Astrocyte (in vitro differentiated cells and primary cell): ENCODE data around the gene SH3GL3. TPM values are rescaled to one million over a fixed set of nuclear protein-coding genes. Genes with fewer than 3 reads are reported as not detected.

Experiments used
- DNase-seq: peaks from one replicate; pipeline ENCODE4 v3.0.0-alpha.2; 2010; ENCODE audit warnings: low read depth
- FAIRE-seq: peaks from 2 replicates; lab custom pipeline; 2011; peaks lifted over from hg19 to GRCh38; lab: Jason Lieb, UNC
- H2AFZ ChIP-seq: 2 replicates; pipeline ENCODE4 v1.6.0; 2012; ENCODE audit warnings: low read depth, low read length, inconsistent platforms
- H3K27ac ChIP-seq: 2 replicates; pipeline ENCODE4 v1.5.1; 2011; ENCODE audit warnings: low read depth, low read length, inconsistent platforms
- H3K27me3 ChIP-seq: 2 replicates; pipeline ENCODE4 v1.6.0; 2011; ENCODE audit warnings: low read length, inconsistent platforms; ENCODE audit not compliant: insufficient read depth
- H3K36me3 ChIP-seq: 2 replicates; pipeline ENCODE4 v1.5.1; 2011; ENCODE audit warnings: low read length, inconsistent platforms; ENCODE audit not compliant: insufficient read depth
- H3K4me1 ChIP-seq: 2 replicates; pipeline ENCODE4 v1.5.1; 2011; ENCODE audit warnings: low read length, inconsistent platforms; ENCODE audit not compliant: insufficient read depth
- H3K4me2 ChIP-seq: 2 replicates; pipeline ENCODE4 v1.6.0; 2012; ENCODE audit warnings: low read length, inconsistent platforms
- H3K4me3 ChIP-seq: 2 replicates; pipeline ENCODE4 v1.5.1; 2011; ENCODE audit warnings: low read depth, mild to moderate bottlenecking, low read length, inconsistent platforms; ENCODE audit not compliant: insufficient read depth
- H3K79me2 ChIP-seq: 2 replicates; pipeline ENCODE4 v1.6.0; 2012; ENCODE audit warnings: mild to moderate bottlenecking, low read length, inconsistent platforms; ENCODE audit not compliant: insufficient read depth
- H3K9ac ChIP-seq: 2 replicates; pipeline ENCODE4 v1.6.0; 2012; ENCODE audit warnings: mild to moderate bottlenecking, low read length, inconsistent platforms
- H3K9me3 ChIP-seq: 2 replicates; pipeline ENCODE4 v1.5.1; 2012; ENCODE audit warnings: low read depth, mild to moderate bottlenecking, low read length, inconsistent platforms; ENCODE audit not compliant: insufficient read depth
- H4K20me1 ChIP-seq: 2 replicates; pipeline ENCODE4 v1.6.0; 2012; ENCODE audit warnings: low read length, inconsistent platforms; ENCODE audit not compliant: insufficient read depth
- H3K27ac Mint-ChIP-seq: one replicate; pipeline ENCODE4 v1.8.0; 2021; ENCODE audit warnings: mild to moderate bottlenecking, mixed read lengths; ENCODE audit not compliant: unreplicated experiment
- H3K27me3 Mint-ChIP-seq: one replicate; pipeline ENCODE4 v1.8.0; 2021; ENCODE audit warnings: low read depth, mixed read lengths; ENCODE audit not compliant: unreplicated experiment
- H3K36me3 Mint-ChIP-seq: one replicate; pipeline ENCODE4 v1.8.0; 2021; ENCODE audit warnings: low read depth, mixed read lengths; ENCODE audit not compliant: unreplicated experiment
- H3K4me1 Mint-ChIP-seq: one replicate; pipeline ENCODE4 v1.8.0; 2021; ENCODE audit warnings: low read depth, mixed read lengths; ENCODE audit not compliant: unreplicated experiment
- H3K4me3 Mint-ChIP-seq: one replicate; pipeline ENCODE4 v1.8.0; 2021; ENCODE audit warnings: mild to moderate bottlenecking, moderate library complexity, mixed read lengths; ENCODE audit not compliant: unreplicated experiment
- H3K9me3 Mint-ChIP-seq: one replicate; pipeline ENCODE4 v1.8.0; 2021; ENCODE audit warnings: mild to moderate bottlenecking, mixed read lengths; ENCODE audit not compliant: unreplicated experiment
- EZH2 ChIP-seq: IDR thresholded peaks from 2 replicates; pipeline ENCODE4 v1.6.1; 2012; ENCODE audit warnings: mild to moderate bottlenecking, low read length, inconsistent platforms; ENCODE audit not compliant: insufficient read depth
- total RNA-seq: library from RNA; stranded (reverse); gene quantifications from 2 replicates; pipeline ENCODE4 v1.2.1, GENCODE V29; 2021
- TF ChIP-seq, protein P1 (sequence below): IDR thresholded peaks from 2 replicates; pipeline ENCODE4 v1.5.1; 2011; ENCODE audit warnings: low read depth, mild to moderate bottlenecking, inconsistent platforms, low read length, moderate library complexity; ENCODE audit not compliant: insufficient read depth

The SH3GL3 gene
- total RNA-seq, 1 donor from 2014 or later, result 2.7 TPM

DNA sequence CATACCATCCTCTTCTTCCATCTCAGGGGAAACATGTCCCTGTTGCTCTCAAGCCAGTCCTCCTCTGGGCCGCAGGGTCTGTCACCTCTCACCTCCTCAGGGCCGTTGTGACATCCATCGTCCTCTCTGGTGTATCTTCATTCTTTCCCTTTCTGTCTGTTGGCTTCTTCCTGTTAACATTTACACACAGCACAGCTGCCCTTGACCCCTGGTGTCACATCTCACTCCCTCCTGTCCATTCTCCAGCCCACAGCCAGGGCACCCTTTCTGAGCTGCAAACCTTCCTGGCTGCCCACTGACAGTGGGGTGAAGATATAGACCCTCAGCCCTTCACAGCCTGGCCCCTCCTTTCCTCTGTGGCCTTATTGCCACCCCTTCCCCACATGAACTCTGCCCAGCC lies 127.2 kb downstream of the SH3GL3 start:
- no peak for FAIRE-seq
- no peak overlapping the region for H2AFZ ChIP-seq

DNA sequence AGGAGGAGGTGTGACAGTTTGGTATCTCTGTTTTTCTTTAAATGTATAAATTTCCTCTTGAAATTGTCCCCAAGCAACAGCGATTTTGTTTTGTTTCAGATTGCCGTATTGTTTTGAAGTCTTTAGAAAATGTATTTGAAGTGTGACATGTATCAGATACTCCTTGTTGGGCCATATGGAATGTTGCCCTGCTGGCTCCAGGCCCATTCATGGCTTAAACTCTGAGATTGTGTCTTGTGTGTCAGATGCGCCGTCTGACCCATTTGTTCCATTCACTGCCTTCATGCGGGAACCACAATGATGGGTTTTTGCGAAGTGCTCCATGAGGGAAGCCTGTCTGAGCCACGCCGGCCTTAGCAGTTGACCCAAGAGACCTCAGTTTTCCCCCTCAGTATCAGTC lies 131.6 kb downstream of the SH3GL3 start:
- FAIRE-seq (no peak), DNase-seq (no peak)
- Mint-ChIP-seq H3K27me3 (no peaks in the 10 kb centered on the region), H3K4me3 (no peak overlapping the region), H3K4me1 (peaks cover 3% of the 10 kb centered on the region), H3K36me3 (no peaks in the 10 kb centered on the region), H3K27ac (no peak overlapping the region), H3K9me3 (no peaks in the 10 kb centered on the region)
- no peak overlapping the region for H3K9ac ChIP-seq
- H2AFZ ChIP-seq, result no peak overlapping the region
- no peaks in the 10 kb centered on the region for H3K9me3 ChIP-seq
- no peak overlapping the region for H3K4me3 ChIP-seq
- H3K27me3 ChIP-seq, result no peaks in the 10 kb centered on the region
- no peaks in the 10 kb centered on the region for H4K20me1 ChIP-seq
- no peak for TF ChIP-seq EZH2
- TF ChIP-seq, protein P1, sequence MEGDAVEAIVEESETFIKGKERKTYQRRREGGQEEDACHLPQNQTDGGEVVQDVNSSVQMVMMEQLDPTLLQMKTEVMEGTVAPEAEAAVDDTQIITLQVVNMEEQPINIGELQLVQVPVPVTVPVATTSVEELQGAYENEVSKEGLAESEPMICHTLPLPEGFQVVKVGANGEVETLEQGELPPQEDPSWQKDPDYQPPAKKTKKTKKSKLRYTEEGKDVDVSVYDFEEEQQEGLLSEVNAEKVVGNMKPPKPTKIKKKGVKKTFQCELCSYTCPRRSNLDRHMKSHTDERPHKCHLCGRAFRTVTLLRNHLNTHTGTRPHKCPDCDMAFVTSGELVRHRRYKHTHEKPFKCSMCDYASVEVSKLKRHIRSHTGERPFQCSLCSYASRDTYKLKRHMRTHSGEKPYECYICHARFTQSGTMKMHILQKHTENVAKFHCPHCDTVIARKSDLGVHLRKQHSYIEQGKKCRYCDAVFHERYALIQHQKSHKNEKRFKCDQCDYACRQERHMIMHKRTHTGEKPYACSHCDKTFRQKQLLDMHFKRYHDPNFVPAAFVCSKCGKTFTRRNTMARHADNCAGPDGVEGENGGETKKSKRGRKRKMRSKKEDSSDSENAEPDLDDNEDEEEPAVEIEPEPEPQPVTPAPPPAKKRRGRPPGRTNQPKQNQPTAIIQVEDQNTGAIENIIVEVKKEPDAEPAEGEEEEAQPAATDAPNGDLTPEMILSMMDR, result no peak
- H3K27ac ChIP-seq, result no peak overlapping the region
- H3K36me3 ChIP-seq, result no peaks in the 10 kb centered on the region
- H3K4me2 ChIP-seq, result no peak overlapping the region
- no peaks in the 10 kb centered on the region for H3K4me1 ChIP-seq
- no peaks in the 10 kb centered on the region for H3K79me2 ChIP-seq

More for the DNA sequence above, 127.2 kb downstream of the SH3GL3 start:
- no peaks in the 10 kb centered on the region for H3K36me3 Mint-ChIP-seq
- Histone ChIP-seq H3K36me3 (no peaks in the 10 kb centered on the region), H3K9ac (no peak overlapping the region), H3K27ac (no peak overlapping the region), H3K79me2 (no peaks in the 10 kb centered on the region), H3K9me3 (no peaks in the 10 kb centered on the region), H3K4me1 (no peaks in the 10 kb centered on the region), H3K4me3 (no peak overlapping the region), H3K27me3 (no peaks in the 10 kb centered on the region), H4K20me1 (no peaks in the 10 kb centered on the region), H3K4me2 (no peak overlapping the region)
- no peaks in the 10 kb centered on the region for H3K9me3 Mint-ChIP-seq
- no peak for DNase-seq
- H3K27me3 Mint-ChIP-seq, result no peaks in the 10 kb centered on the region
- H3K27ac Mint-ChIP-seq, result no peak overlapping the region
- no peak for TF ChIP-seq EZH2
- TF ChIP-seq, protein P1, result no peak
- peaks cover 3% of the 10 kb centered on the region for H3K4me1 Mint-ChIP-seq
- H3K4me3 Mint-ChIP-seq, result no peak overlapping the region

DNA sequence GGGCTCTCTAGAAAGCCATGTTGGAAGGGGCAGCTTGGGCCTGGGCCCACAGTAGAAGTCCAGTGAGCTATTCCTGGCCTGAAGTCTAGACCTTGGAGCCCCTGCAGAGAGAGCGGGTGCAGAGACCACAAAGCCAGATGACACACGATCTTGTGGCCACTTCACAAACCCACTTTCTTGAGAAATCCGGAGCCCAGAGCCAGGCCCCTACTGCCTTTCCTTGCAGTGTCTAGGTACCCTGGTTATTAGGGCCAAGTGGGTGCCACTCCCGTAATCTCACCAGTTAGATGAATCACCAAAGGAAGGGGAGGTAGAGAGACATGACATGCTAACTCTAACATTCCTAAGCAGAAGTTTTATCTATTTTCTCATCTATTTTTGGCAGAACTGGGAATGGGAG lies 134.2 kb downstream of the SH3GL3 start:
- no peaks in the 10 kb centered on the region for H3K36me3 ChIP-seq
- no peaks in the 10 kb centered on the region for H4K20me1 ChIP-seq
- no peak overlapping the region for H3K4me3 Mint-ChIP-seq
- H3K9ac ChIP-seq, result no peak overlapping the region
- H3K4me3 ChIP-seq, result no peak overlapping the region
- H3K4me2 ChIP-seq, result no peak overlapping the region
- FAIRE-seq (no peak), DNase-seq (peak; percentile 12)
- H3K4me1 ChIP-seq, result no peaks in the 10 kb centered on the region
- H3K9me3 Mint-ChIP-seq, result no peaks in the 10 kb centered on the region
- no peak overlapping the region for H2AFZ ChIP-seq
- TF ChIP-seq EZH2, result no peak
- TF ChIP-seq, protein P1, result no peak
- H3K9me3 ChIP-seq, result no peaks in the 10 kb centered on the region
- no peaks in the 10 kb centered on the region for H3K4me1 Mint-ChIP-seq
- H3K27me3 ChIP-seq, result no peaks in the 10 kb centered on the region
- no peaks in the 10 kb centered on the region for H3K36me3 Mint-ChIP-seq
- H3K27me3 Mint-ChIP-seq, result peaks cover 3% of the 10 kb centered on the region
- H3K27ac ChIP-seq, result no peak overlapping the region
- H3K79me2 ChIP-seq, result no peaks in the 10 kb centered on the region
- H3K27ac Mint-ChIP-seq, result no peak overlapping the region
